Stimulated activated memory B cell treated with anti-CD40 and anti-IgM and Interleukin-4, amounts not matched to agents 10 μg/mL and 1 μg/mL and 100 μg/mL, for 72 hours (primary cell): Measurements from ENCODE around the gene MAD2L1BP.
"Not testable (repeated sequence)": the region's sequence is repeated elsewhere in the genome, so short reads cannot be mapped to it uniquely, and the experiment has no call there.

Experiments used
- ATAC-seq: fragments of 150-1000 bp; cut with Tn5 transposase; 2 replicates; pipeline ENCODE4 v1.10.0; 2021
- H3K27ac Mint-ChIP-seq: one replicate; pipeline ENCODE4 v1.8.0; 2022; ENCODE audit warnings: mild to moderate bottlenecking, mixed read lengths
- H3K27me3 Mint-ChIP-seq: one replicate; pipeline ENCODE4 v1.8.0; 2022; ENCODE audit warnings: mixed read lengths
- H3K36me3 Mint-ChIP-seq: one replicate; pipeline ENCODE4 v1.8.0; 2022; ENCODE audit warnings: mixed read lengths
- H3K4me1 Mint-ChIP-seq: one replicate; pipeline ENCODE4 v1.8.0; 2022; ENCODE audit warnings: mixed read lengths
- H3K4me3 Mint-ChIP-seq: one replicate; pipeline ENCODE4 v1.8.0; 2022; ENCODE audit warnings: mild to moderate bottlenecking, moderate library complexity, mixed read lengths
- H3K9me3 Mint-ChIP-seq: one replicate; pipeline ENCODE4 v1.8.0; 2022; ENCODE audit warnings: mixed read lengths

The MAD2L1BP gene

GRCh38 chr6:43621078-43621835 is 14.4 kb upstream of the MAD2L1BP start:
- Mint-ChIP-seq H3K4me3 (no peak overlapping the region), H3K36me3 (peaks cover 52% of the 10 kb centered on the region), H3K27me3 (no peaks in the 10 kb centered on the region), H3K27ac (no peak overlapping the region), H3K9me3 (no peaks in the 10 kb centered on the region), H3K4me1 (peaks cover 10% of the 10 kb centered on the region)
- no peak for ATAC-seq

- ATAC-seq: no peak
- Mint-ChIP-seq H3K27ac (no peak overlapping the region), H3K27me3 (no peaks in the 10 kb centered on the region), H3K36me3 (peaks cover 58% of the 10 kb centered on the region), H3K4me3 (no peak overlapping the region), H3K9me3 (no peaks in the 10 kb centered on the region), H3K4me1 (peaks cover 15% of the 10 kb centered on the region)
These were observed 13.8 kb upstream of the MAD2L1BP start for GRCh38 chr6:43621836-43622180.

GRCh38 chr6:43622541-43622940 is 13.1 kb upstream of the MAD2L1BP start:
- no peak overlapping the region for H3K27ac Mint-ChIP-seq
- H3K36me3 Mint-ChIP-seq: peaks cover 60% of the 10 kb centered on the region
- H3K27me3 Mint-ChIP-seq: no peaks in the 10 kb centered on the region
- H3K9me3 Mint-ChIP-seq: no peaks in the 10 kb centered on the region
- H3K4me3 Mint-ChIP-seq: no peak overlapping the region
- H3K4me1 Mint-ChIP-seq: peaks cover 23% of the 10 kb centered on the region
- ATAC-seq: no peak

GRCh38 chr6:43623880-43624785 is 11.5 kb upstream of the MAD2L1BP start:
- no peaks in the 10 kb centered on the region for H3K9me3 Mint-ChIP-seq
- peaks cover 60% of the 10 kb centered on the region for H3K36me3 Mint-ChIP-seq
- no peak overlapping the region for H3K27ac Mint-ChIP-seq
- peaks cover 36% of the 10 kb centered on the region for H3K4me1 Mint-ChIP-seq
- H3K27me3 Mint-ChIP-seq: no peaks in the 10 kb centered on the region
- ATAC-seq: no peak
- no peak overlapping the region for H3K4me3 Mint-ChIP-seq

GRCh38 chr6:43624786-43625288 is 10.8 kb upstream of the MAD2L1BP start:
- Mint-ChIP-seq H3K4me3 (no peak overlapping the region), H3K4me1 (peaks cover 37% of the 10 kb centered on the region), H3K9me3 (no peaks in the 10 kb centered on the region), H3K27me3 (no peaks in the 10 kb centered on the region), H3K36me3 (peaks cover 60% of the 10 kb centered on the region), H3K27ac (no peak overlapping the region)
- no peak for ATAC-seq

- Mint-ChIP-seq H3K4me3 (no peak overlapping the region), H3K36me3 (peaks cover 57% of the 10 kb centered on the region), H3K27ac (no peak overlapping the region), H3K27me3 (no peaks in the 10 kb centered on the region), H3K4me1 (peaks cover 42% of the 10 kb centered on the region), H3K9me3 (no peaks in the 10 kb centered on the region)
- ATAC-seq: no peak
These were observed 10.1 kb upstream of the MAD2L1BP start for GRCh38 chr6:43625393-43625992.

- H3K9me3 Mint-ChIP-seq: no peaks in the 10 kb centered on the region
- no peak for ATAC-seq
- peak overlapping the region; percentile 94 for H3K27ac Mint-ChIP-seq
- H3K4me3 Mint-ChIP-seq: peak overlapping the region; percentile 48
- H3K27me3 Mint-ChIP-seq: no peaks in the 10 kb centered on the region
- H3K36me3 Mint-ChIP-seq: peaks cover 45% of the 10 kb centered on the region
- H3K4me1 Mint-ChIP-seq: peaks cover 44% of the 10 kb centered on the region
These were observed 8.4 kb upstream of the MAD2L1BP start for GRCh38 chr6:43627008-43627825.

GRCh38 chr6:43628393-43629103 is 7.1 kb upstream of the MAD2L1BP start:
- ATAC-seq: peak; percentile 28
- Mint-ChIP-seq H3K27me3 (no peaks in the 10 kb centered on the region), H3K9me3 (no peaks in the 10 kb centered on the region)

GRCh38 chr6:43629104-43629504 is 6.5 kb upstream of the MAD2L1BP start, which contains the start of gene GTPBP2:
Gene GTPBP2, minus strand, starts transcription at chr6:43629264. Its CDS starts 102 bp downstream, at chr6:43629162.
- H3K4me3 Mint-ChIP-seq: peak within 1 kb of the TSS; percentile 100
- peak within 1 kb of the TSS; percentile 94 for H3K27ac Mint-ChIP-seq
- H3K36me3 Mint-ChIP-seq: peaks cover 26% of the 10 kb centered on the region
- no peaks in the 10 kb centered on the region for H3K9me3 Mint-ChIP-seq
- peaks cover 50% of the 10 kb centered on the region for H3K4me1 Mint-ChIP-seq
- ATAC-seq: peak; percentile 96
- no peaks in the 10 kb centered on the region for H3K27me3 Mint-ChIP-seq

More at GRCh38 chr6:43628393-43629103, 7.1 kb upstream of the MAD2L1BP start:
- Mint-ChIP-seq H3K4me1 (peaks cover 44% of the 10 kb centered on the region), H3K4me3 (peak overlapping the region; percentile 100), H3K36me3 (peaks cover 32% of the 10 kb centered on the region), H3K27ac (peak overlapping the region; percentile 94)

- H3K9me3 Mint-ChIP-seq: no peaks in the 10 kb centered on the region
- H3K27me3 Mint-ChIP-seq: no peaks in the 10 kb centered on the region
- peak overlapping the region; percentile 100 for H3K4me3 Mint-ChIP-seq
- H3K4me1 Mint-ChIP-seq: peaks cover 52% of the 10 kb centered on the region
- peaks cover 22% of the 10 kb centered on the region for H3K36me3 Mint-ChIP-seq
- peak overlapping the region; percentile 94 for H3K27ac Mint-ChIP-seq
- ATAC-seq: peak; percentile 88
These were observed 5.9 kb upstream of the MAD2L1BP start for GRCh38 chr6:43629505-43630300.

GRCh38 chr6:43630980-43631619 is 4.5 kb upstream of the MAD2L1BP start:
- H3K9me3 Mint-ChIP-seq: no peaks in the 10 kb centered on the region
- peaks cover 11% of the 10 kb centered on the region for H3K36me3 Mint-ChIP-seq
- H3K27ac Mint-ChIP-seq: no peak overlapping the region
- no peak for ATAC-seq
- no peak overlapping the region for H3K4me3 Mint-ChIP-seq
- H3K4me1 Mint-ChIP-seq: peaks cover 60% of the 10 kb centered on the region
- H3K27me3 Mint-ChIP-seq: no peaks in the 10 kb centered on the region

GRCh38 chr6:43633002-43633401 is 2.6 kb upstream of the MAD2L1BP start:
- not testable (repeated sequence) for H3K27ac Mint-ChIP-seq, H3K4me3 Mint-ChIP-seq, H3K36me3 Mint-ChIP-seq, ATAC-seq, H3K27me3 Mint-ChIP-seq, H3K9me3 Mint-ChIP-seq
- peaks cover 60% of the 10 kb centered on the region for H3K4me1 Mint-ChIP-seq

- Mint-ChIP-seq H3K4me3 (peak overlapping the region; percentile 97), H3K36me3 (peaks cover 19% of the 10 kb centered on the region), H3K27ac (peak overlapping the region; percentile 96), H3K27me3 (no peaks in the 10 kb centered on the region), H3K9me3 (no peaks in the 10 kb centered on the region), H3K4me1 (peaks cover 66% of the 10 kb centered on the region)
- no peak for ATAC-seq
These were observed 837 bp upstream of the MAD2L1BP start for GRCh38 chr6:43634702-43635303.
